AG10803 (cell line): ENCODE measurements around the gene FYN.

Experiments
- DNase-seq: peaks from one replicate; pipeline ENCODE4 v3.0.0; 2010; ENCODE audit warnings: low read depth
- H3K4me3 ChIP-seq: 2 replicates; pipeline ENCODE4 v1.5.1; 2011; ENCODE audit warnings: mild to moderate bottlenecking, low read length, control low read depth
- TF ChIP-seq, protein P1 (sequence below): conservative IDR thresholded peaks from 2 replicates; pipeline ENCODE4 v1.5.1; 2011; ENCODE audit warnings: mild to moderate bottlenecking, low read length, control low read depth, inconsistent platforms

Gene FYN

DNA sequence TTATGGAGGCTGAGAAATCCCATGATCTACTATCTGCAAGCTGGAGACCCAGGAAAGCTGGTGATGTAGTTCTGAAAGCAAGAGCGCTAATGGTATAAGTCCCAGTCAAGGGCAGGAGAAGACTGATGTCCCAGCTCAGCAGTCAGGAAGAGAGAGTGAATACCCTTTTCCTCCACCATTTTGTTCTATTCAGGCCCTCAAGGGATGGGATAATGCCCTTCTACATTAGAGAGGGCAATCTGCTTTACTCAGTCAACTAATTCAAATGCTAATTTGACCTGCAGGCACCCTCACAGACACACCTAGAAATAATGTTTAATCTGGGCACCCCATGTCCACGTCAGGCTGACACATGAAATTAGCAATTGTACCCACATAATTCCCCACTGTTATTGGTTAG is 10.8 kb upstream of the FYN start:
- DNase-seq: no peak
- TF ChIP-seq, protein P1, sequence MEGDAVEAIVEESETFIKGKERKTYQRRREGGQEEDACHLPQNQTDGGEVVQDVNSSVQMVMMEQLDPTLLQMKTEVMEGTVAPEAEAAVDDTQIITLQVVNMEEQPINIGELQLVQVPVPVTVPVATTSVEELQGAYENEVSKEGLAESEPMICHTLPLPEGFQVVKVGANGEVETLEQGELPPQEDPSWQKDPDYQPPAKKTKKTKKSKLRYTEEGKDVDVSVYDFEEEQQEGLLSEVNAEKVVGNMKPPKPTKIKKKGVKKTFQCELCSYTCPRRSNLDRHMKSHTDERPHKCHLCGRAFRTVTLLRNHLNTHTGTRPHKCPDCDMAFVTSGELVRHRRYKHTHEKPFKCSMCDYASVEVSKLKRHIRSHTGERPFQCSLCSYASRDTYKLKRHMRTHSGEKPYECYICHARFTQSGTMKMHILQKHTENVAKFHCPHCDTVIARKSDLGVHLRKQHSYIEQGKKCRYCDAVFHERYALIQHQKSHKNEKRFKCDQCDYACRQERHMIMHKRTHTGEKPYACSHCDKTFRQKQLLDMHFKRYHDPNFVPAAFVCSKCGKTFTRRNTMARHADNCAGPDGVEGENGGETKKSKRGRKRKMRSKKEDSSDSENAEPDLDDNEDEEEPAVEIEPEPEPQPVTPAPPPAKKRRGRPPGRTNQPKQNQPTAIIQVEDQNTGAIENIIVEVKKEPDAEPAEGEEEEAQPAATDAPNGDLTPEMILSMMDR: no peak
- H3K4me3 ChIP-seq: no peak overlapping the region

DNA sequence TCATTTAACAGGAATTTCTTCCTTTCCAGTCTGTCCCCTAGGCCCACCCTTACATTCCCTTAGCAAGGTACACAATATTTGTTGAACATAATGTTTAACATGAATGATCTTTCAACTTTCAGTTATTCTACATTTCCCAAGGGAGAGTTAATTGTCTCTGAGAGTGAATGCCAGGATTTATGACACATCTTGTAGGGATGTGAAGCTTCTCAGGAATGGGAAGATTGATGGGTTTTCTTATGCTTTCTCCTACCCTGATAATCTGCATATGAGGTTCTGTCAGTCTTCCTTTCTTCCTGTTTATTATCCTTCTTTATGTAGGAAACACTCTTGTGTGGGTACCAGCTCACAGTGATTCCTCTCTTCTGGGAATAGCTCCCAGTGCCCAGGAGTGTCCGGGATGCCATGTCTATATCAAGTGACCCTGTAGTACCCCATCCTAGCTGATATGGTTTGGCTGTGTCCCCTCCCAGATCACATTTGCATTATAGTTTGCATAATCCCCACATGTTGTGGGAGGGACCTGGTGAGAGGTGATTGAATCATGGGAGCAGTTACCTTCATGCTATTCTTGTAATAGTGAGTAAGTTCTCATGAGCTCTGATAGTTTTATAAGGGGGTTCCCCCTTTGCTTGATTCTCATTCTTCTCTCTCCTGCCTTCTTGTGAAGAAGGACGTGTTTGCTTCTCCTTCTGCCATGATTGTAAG is 7.1 kb upstream of the FYN start:
- no peak overlapping the region for H3K4me3 ChIP-seq
- peak; percentile 72 for DNase-seq
- TF ChIP-seq, protein P1: no peak

DNA sequence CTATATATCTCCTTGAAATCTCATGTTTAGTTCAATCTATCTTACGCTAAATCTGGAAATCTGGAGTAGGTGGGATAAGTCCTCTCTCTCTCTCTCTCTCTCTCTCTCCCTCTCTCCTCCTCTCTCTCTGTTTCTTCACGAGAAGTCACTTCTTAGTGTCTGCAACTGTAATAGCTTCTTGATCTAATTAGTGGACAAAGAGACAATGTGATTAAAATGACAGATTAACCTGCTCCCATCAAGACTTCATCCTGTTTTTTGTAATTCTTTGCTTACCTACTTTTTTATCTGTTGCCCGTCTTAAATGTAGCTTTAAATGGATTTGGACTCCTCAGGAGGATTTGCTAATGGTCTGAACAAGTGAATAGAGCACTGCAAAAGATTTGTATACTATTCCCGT is 2.5 kb upstream of the FYN start:
- TF ChIP-seq, protein P1: no peak
- no peak for DNase-seq
- H3K4me3 ChIP-seq: no peak overlapping the region

- DNase-seq: peak; percentile 13
- TF ChIP-seq, protein P1: no peak
- H3K4me3 ChIP-seq: peak overlapping the region; percentile 85
Measured at GRCh38 chr6:111874025-111874415, 768 bp upstream of the FYN start.

DNA sequence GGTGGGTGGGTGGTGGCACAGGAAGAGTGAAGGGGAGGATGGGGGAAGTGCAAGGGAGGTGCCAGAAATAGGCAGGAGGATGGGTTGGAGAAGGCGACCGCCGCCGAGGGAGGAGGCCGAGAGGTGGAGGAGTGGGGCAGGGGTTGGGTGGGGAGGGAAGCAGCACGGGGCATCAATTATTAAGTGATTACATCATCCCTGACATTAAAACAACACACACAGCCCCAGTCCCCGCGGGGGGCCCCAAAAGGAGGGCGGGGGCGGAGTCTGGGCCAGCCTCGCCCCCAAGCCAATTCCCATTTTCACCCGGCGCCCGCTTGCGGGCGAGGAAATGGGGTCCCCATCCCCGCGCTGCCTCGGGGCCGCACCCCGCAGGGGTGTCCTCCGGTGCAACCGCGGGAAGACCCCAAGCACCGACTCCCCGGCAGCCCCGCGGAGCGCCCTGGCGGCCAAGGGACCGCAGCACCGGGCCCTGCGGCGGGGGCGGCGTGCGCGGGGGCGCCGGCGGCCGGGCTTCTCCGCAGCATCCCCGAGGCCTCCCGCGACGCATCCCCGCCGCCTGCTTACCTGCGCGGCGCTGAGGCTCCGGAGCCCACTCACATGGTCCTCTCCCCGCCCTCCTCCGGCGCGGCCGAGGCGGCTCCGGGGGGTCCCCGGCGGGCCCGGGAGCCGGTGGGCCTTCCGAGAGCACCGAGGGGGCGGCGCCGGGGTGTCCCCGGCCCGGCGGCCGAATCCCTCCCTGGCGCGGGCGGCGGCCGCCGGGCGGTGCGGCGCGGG is 663 bp downstream of the FYN start:
- TF ChIP-seq, protein P1: peak; percentile 7; the same call in 1 of the 2 replicates
- peak; percentile 50 for DNase-seq
- peak overlapping the region; percentile 85 for H3K4me3 ChIP-seq

- H3K4me3 ChIP-seq: peak overlapping the region; percentile 85
- DNase-seq: peak; percentile 32
- TF ChIP-seq, protein P1: no peak
Measured at GRCh38 chr6:111871725-111872400, 1.4 kb downstream of the FYN start.

GRCh38 chr6:111871207-111871606 is 2.0 kb downstream of the FYN start:
- TF ChIP-seq, protein P1: no peak
- H3K4me3 ChIP-seq: peak overlapping the region; percentile 85
- DNase-seq: peak; percentile 14
